Vagina (tissue), 2 donors: ENCODE data around the gene MAP2K3. TPM values are rescaled to one million over a fixed set of nuclear protein-coding genes. Genes with fewer than 3 reads are reported as not detected.

Source experiments
- DNase-seq, 2 donors: peaks; one replicate each; pipeline ENCODE4 v3.0.0-alpha.2; 2017; ENCODE audit errors: extremely low spot score in 2 of 2
- H3K27ac ChIP-seq: fragments of 200-600 bp; sonication (generic); one replicate; pipeline ENCODE4 v1.5.1; 2019
- H3K27me3 ChIP-seq: fragments of 200-600 bp; sonication (generic); one replicate; pipeline ENCODE4 v1.5.1; 2019
- H3K36me3 ChIP-seq, 2 donors: fragments of 200-600 bp; sonication (generic); one replicate each; pipeline ENCODE4 v1.5.1; 2017 to 2019
- H3K4me1 ChIP-seq: fragments of 200-600 bp; sonication (generic); one replicate; pipeline ENCODE4 v1.5.1; 2019
- H3K4me3 ChIP-seq, 2 donors: fragments of 200-600 bp; sonication (generic); 1 replicate in 1 of 2; 2 replicates in 1 of 2; pipeline ENCODE4 v1.5.1; 2016 to 2019
- H3K9me3 ChIP-seq: fragments of 200-600 bp; sonication (generic); one replicate; pipeline ENCODE4 v1.5.1; 2019
- CTCF ChIP-seq, 3 experiments: fragments of 450-650 bp in 2 of 3; fragments of 200-600 bp in 1 of 3; sonication (generic) in 1 of 3; IDR thresholded peaks; one replicate each; pipeline ENCODE4 v1.5.1; 2017 to 2019; ENCODE audit warnings: antibody characterized with exemption in 3 of 3, mild to moderate bottlenecking in 2 of 3, moderate library complexity in 2 of 3
- POLR2A ChIP-seq, 2 donors: fragments of 450-650 bp; IDR thresholded peaks; one replicate each; pipeline ENCODE4 v1.6.1; 2017; ENCODE audit warnings: antibody characterized with exemption in 2 of 2, mild to moderate bottlenecking in 2 of 2, moderate library complexity in 2 of 2
- POLR2AphosphoS5 ChIP-seq, 2 donors: sonication (generic); formaldehyde crosslinking; IDR thresholded peaks; one replicate each; pipeline ENCODE4 v1.9.0; 2017; ENCODE audit warnings: antibody characterized with exemption in 2 of 2, mild to moderate bottlenecking in 2 of 2, low read depth in 1 of 2; ENCODE audit not compliant: insufficient read depth in 1 of 2
- intact Hi-C: fragments of 100-400 bp; cut with DNase I; formaldehyde crosslinking; loops from one replicate; pipeline ENCODE4 v1.15.1; 2023
- total RNA-seq: library from RNA; depleted of rRNA; stranded (reverse); fragments of >200 nt; gene quantifications from one replicate; pipeline ENCODE4 v1.2.3, GENCODE V29; 2016

MAP2K3 gene
- total RNA-seq, 1 donor from 2014 or later: 21.6 TPM

GRCh38 chr17:21357696-21358656 is 73.5 kb downstream of the MAP2K3 start:
- intact Hi-C loops: no loop called here
- H3K9me3 ChIP-seq: no peaks in the 10 kb centered on the region

GRCh38 chr17:21358682-21359482 is 74.4 kb downstream of the MAP2K3 start:
- intact Hi-C loops: no loop called here
- H3K27me3 ChIP-seq: no peaks in the 10 kb centered on the region
- no peak for TF ChIP-seq POLR2AphosphoS5 (IDR thresholded peaks at IDR 0.05; ENCODE audit: insufficient read depth in 1 of 2, low read depth in 1 of 2)
- no peak for TF ChIP-seq CTCF (IDR thresholded peaks at IDR 0.05)
- no peak for TF ChIP-seq POLR2A (IDR thresholded peaks at IDR 0.05)

More at GRCh38 chr17:21357696-21358656, 73.5 kb downstream of the MAP2K3 start:
- DNase-seq: no peak
- Histone ChIP-seq H3K4me1 (no peaks in the 10 kb centered on the region), H3K27me3 (no peaks in the 10 kb centered on the region), H3K4me3 (no peak overlapping the region), H3K27ac (no peak overlapping the region), H3K36me3 (no peaks in the 10 kb centered on the region)
- TF ChIP-seq POLR2AphosphoS5 (IDR thresholded peaks at IDR 0.05; ENCODE audit: insufficient read depth in 1 of 2, low read depth in 1 of 2) (no peak), POLR2A (IDR thresholded peaks at IDR 0.05) (no peak), CTCF (IDR thresholded peaks at IDR 0.05) (no peak)

GRCh38 chr17:21359483-21359840 is 75.0 kb downstream of the MAP2K3 start:
- intact Hi-C loops: no loop called here
- Histone ChIP-seq H3K36me3 (no peaks in the 10 kb centered on the region), H3K4me3 (no peak overlapping the region), H3K4me1 (no peaks in the 10 kb centered on the region), H3K27me3 (no peaks in the 10 kb centered on the region), H3K9me3 (no peaks in the 10 kb centered on the region), H3K27ac (no peak overlapping the region)
- DNase-seq: no peak
- TF ChIP-seq POLR2AphosphoS5 (IDR thresholded peaks at IDR 0.05; ENCODE audit: insufficient read depth in 1 of 2, low read depth in 1 of 2) (no peak), CTCF (IDR thresholded peaks at IDR 0.05) (no peak), POLR2A (IDR thresholded peaks at IDR 0.05) (no peak)

More at GRCh38 chr17:21358682-21359482, 74.4 kb downstream of the MAP2K3 start:
- no peak overlapping the region for H3K27ac ChIP-seq
- no peaks in the 10 kb centered on the region for H3K36me3 ChIP-seq
- no peaks in the 10 kb centered on the region for H3K9me3 ChIP-seq
- no peak for DNase-seq
- no peak overlapping the region for H3K4me3 ChIP-seq
- no peaks in the 10 kb centered on the region for H3K4me1 ChIP-seq

GRCh38 chr17:21360048-21360447 is 75.5 kb downstream of the MAP2K3 start:
- intact Hi-C loops: no loop called here
- Histone ChIP-seq H3K4me1 (no peaks in the 10 kb centered on the region), H3K36me3 (no peaks in the 10 kb centered on the region), H3K9me3 (no peaks in the 10 kb centered on the region), H3K4me3 (no peak overlapping the region), H3K27ac (no peak overlapping the region), H3K27me3 (no peaks in the 10 kb centered on the region)
- TF ChIP-seq POLR2AphosphoS5 (IDR thresholded peaks at IDR 0.05; ENCODE audit: insufficient read depth in 1 of 2, low read depth in 1 of 2): no peak
- TF ChIP-seq POLR2A (IDR thresholded peaks at IDR 0.05): no peak
- TF ChIP-seq CTCF (IDR thresholded peaks at IDR 0.05): no peak
- no peak for DNase-seq
